ENCODE results near the gene A1BG.
A peak's percentile ranks its signal among the peaks of the same experiment; 100 is the strongest.

A1BG gene

DNA sequence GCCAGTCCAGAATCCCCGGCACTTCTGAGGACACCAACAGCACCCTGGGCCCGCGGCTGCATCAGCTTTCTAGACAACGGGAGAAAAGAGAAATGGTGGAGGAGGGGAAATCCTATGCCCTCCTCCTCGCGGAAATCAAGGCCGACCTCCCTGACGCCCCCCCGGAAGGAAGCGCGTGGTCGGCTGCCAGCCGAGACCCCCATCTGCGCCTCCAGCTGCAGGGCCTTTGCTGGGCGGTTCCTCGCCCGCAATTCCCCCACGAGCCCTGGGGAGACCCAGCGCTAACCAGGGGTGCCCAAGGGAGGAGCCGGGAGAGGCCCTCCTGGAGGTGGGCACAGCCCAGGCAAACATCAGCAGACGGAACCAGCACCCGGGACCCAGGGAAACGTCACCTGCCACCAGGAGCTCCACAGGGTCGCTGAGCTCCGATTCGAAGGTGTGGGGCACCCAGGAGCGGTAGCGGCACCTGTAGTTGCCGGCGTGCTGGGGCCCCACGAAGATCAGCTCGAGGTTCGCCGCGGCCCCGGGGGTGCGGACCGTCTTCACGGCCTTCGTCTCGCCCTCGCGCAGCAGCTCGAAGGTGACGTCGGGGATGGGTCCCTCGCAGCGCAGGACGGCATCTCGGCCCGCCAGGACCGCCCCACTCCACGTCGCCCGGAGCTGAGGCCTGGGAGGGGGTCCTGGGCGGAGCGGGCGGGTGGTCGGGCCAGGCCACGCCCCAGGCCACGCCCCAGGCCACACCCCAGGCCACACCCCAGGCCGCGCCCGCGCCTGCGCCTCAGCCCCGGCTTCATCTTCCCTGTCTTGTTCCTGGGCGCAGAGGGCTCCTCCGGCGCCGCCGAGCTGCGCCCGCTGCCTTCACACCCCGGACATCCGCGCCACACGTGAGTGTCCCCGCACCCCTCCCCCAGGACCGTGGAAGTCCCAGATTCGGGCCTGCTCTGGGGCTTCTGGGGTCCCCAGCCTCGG lies 6.0 kb downstream of the A1BG start (continued):
- TF ChIP-seq KLF17 (tag by site-specific recombination; IDR thresholded peaks at IDR 0.05) (peak; percentile 63), KLF9 (tag by site-specific recombination; IDR thresholded peaks at IDR 0.05; ENCODE audit: low read depth) (peak; percentile 80), ZNF501 (tag by site-specific recombination; IDR thresholded peaks at IDR 0.05) (0 out of 2 replicates have a peak, but pooled peaks have one; percentile 27), ZNF366 (tag by site-specific recombination; conservative IDR thresholded peaks at IDR 0.05) (0 out of 2 replicates have a peak, but pooled peaks have one; percentile 18), ZNF624 (tag by site-specific recombination; IDR thresholded peaks at IDR 0.05) (no peak), YY1 (tag by site-specific recombination; IDR thresholded peaks at IDR 0.05) (no peak), SP7 (tag by site-specific recombination; IDR thresholded peaks at IDR 0.05) (0 out of 2 replicates have a peak, but pooled peaks have one; percentile 45), ZNF354C (tag by site-specific recombination; IDR thresholded peaks at IDR 0.05; ENCODE audit: borderline replicate concordance, low read depth) (no peak), REST (tag by site-specific recombination; IDR thresholded peaks at IDR 0.05) (no peak), ZNF747 (tag by site-specific recombination; IDR thresholded peaks at IDR 0.05) (no peak), ZBTB20 (tag by site-specific recombination; IDR thresholded peaks at IDR 0.05) (peak; percentile 84), GLIS2 (tag by site-specific recombination; IDR thresholded peaks at IDR 0.05) (peak; percentile 93), ZBTB11 (tag by site-specific recombination; conservative IDR thresholded peaks at IDR 0.05; ENCODE audit: low read depth) (0 out of 2 replicates have a peak, but pooled peaks have one; percentile 9), ZFHX2 (tag by site-specific recombination; conservative IDR thresholded peaks at IDR 0.05) (no peak), GLIS1 (tag by site-specific recombination; IDR thresholded peaks at IDR 0.05) (peak; percentile 56), ZNF843 (tag by site-specific recombination; IDR thresholded peaks at IDR 0.05) (peak; percentile 34; the same call in 1 of the 2 replicates), ZSCAN23 (tag by site-specific recombination; IDR thresholded peaks at IDR 0.05) (no peak), ZNF423 (tag by site-specific recombination; IDR thresholded peaks at IDR 0.05) (peak; percentile 66), ZNF398 (tag by site-specific recombination; IDR thresholded peaks at IDR 0.05) (no peak), ZNF768 (tag by site-specific recombination; IDR thresholded peaks at IDR 0.05) (no peak)
- TF ChIP-seq, protein P1, sequence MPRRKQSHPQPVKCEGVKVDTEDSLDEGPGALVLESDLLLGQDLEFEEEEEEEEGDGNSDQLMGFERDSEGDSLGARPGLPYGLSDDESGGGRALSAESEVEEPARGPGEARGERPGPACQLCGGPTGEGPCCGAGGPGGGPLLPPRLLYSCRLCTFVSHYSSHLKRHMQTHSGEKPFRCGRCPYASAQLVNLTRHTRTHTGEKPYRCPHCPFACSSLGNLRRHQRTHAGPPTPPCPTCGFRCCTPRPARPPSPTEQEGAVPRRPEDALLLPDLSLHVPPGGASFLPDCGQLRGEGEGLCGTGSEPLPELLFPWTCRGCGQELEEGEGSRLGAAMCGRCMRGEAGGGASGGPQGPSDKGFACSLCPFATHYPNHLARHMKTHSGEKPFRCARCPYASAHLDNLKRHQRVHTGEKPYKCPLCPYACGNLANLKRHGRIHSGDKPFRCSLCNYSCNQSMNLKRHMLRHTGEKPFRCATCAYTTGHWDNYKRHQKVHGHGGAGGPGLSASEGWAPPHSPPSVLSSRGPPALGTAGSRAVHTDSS (tag by site-specific recombination; IDR thresholded peaks at IDR 0.05), result no peak
- TF ChIP-seq, protein P2, sequence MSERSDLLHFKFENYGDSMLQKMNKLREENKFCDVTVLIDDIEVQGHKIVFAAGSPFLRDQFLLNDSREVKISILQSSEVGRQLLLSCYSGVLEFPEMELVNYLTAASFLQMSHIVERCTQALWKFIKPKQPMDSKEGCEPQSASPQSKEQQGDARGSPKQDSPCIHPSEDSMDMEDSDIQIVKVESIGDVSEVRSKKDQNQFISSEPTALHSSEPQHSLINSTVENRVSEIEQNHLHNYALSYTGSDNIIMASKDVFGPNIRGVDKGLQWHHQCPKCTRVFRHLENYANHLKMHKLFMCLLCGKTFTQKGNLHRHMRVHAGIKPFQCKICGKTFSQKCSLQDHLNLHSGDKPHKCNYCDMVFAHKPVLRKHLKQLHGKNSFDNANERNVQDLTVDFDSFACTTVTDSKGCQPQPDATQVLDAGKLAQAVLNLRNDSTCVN (tag by site-specific recombination; optimal IDR thresholded peaks at IDR 0.05), result peak; percentile 51
- TF ChIP-seq, protein P3, sequence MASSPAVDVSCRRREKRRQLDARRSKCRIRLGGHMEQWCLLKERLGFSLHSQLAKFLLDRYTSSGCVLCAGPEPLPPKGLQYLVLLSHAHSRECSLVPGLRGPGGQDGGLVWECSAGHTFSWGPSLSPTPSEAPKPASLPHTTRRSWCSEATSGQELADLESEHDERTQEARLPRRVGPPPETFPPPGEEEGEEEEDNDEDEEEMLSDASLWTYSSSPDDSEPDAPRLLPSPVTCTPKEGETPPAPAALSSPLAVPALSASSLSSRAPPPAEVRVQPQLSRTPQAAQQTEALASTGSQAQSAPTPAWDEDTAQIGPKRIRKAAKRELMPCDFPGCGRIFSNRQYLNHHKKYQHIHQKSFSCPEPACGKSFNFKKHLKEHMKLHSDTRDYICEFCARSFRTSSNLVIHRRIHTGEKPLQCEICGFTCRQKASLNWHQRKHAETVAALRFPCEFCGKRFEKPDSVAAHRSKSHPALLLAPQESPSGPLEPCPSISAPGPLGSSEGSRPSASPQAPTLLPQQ (tag by site-specific recombination; IDR thresholded peaks at IDR 0.05), result peak; percentile 71; the same call in 1 of the 2 replicates

All from HEK293 (cell line).